Activated CD4-positive, alpha-beta T cell treated with anti-CD3 and anti-CD28 coated beads for 36 hours (primary cell): ENCODE results near the gene PMS2. TPM values are rescaled to one million over a fixed set of nuclear protein-coding genes. Genes with fewer than 3 reads are reported as not detected.
"Not testable (repeated sequence)": the region's sequence is repeated elsewhere in the genome, so short reads cannot be mapped to it uniquely, and the experiment has no call there.

Experiments
- ATAC-seq: fragments of 200-7000 bp; cut with Tn5 transposase; one replicate; pipeline ENCODE4 v1.10.0; 2021; ENCODE audit warnings: mild to moderate bottlenecking, moderate library complexity
- CTCF ChIA-PET: fragments of 350-600 bp; sonication (Branson Sonifier 250); formaldehyde crosslinking; loops from one replicate; lab custom pipeline; 2021; ENCODE audit warnings: antibody characterized with exemption; lab: Charles Lee
- POLR2A ChIA-PET: fragments of 350-600 bp; sonication (Branson Sonifier 250); formaldehyde crosslinking; loops from one replicate; lab custom pipeline; 2021; ENCODE audit warnings: antibody characterized with exemption, inconsistent platforms; lab: Charles Lee
- DNase-seq: peaks from one replicate; pipeline ENCODE4 v3.0.0-alpha.2; 2020
- H3K27ac Mint-ChIP-seq: one replicate; pipeline ENCODE4 v1.8.0; 2021; ENCODE audit warnings: mixed read lengths
- H3K27me3 Mint-ChIP-seq: one replicate; pipeline ENCODE4 v1.8.0; 2021; ENCODE audit warnings: mixed read lengths
- H3K36me3 Mint-ChIP-seq: one replicate; pipeline ENCODE4 v1.8.0; 2021; ENCODE audit warnings: low read depth, mixed read lengths
- H3K4me1 Mint-ChIP-seq: one replicate; pipeline ENCODE4 v1.8.0; 2021; ENCODE audit warnings: mixed read lengths
- H3K4me3 Mint-ChIP-seq: one replicate; pipeline ENCODE4 v1.8.0; 2021; ENCODE audit warnings: mild to moderate bottlenecking, moderate library complexity, mixed read lengths
- H3K9me3 Mint-ChIP-seq: one replicate; pipeline ENCODE4 v1.8.0; 2021; ENCODE audit warnings: low read depth, mixed read lengths
- intact Hi-C, 2 experiments: fragments of 100-400 bp; cut with DNase I in 1 of 2; cut with micrococcal nuclease in 1 of 2; formaldehyde crosslinking; loops; one replicate each; pipeline versions ENCODE4 v1.14.2 to v1.15.1; 2022 to 2024; cut with DNase I, micrococcal nuclease
- total RNA-seq, 2 experiments: library from RNA; stranded (reverse); gene quantifications; one replicate each; pipeline ENCODE4 v1.2.3, GENCODE V29; 2021

Gene PMS2
- total RNA-seq, 2 experiments from 2014 or later, result 26.9 to 29.0 TPM

DNA sequence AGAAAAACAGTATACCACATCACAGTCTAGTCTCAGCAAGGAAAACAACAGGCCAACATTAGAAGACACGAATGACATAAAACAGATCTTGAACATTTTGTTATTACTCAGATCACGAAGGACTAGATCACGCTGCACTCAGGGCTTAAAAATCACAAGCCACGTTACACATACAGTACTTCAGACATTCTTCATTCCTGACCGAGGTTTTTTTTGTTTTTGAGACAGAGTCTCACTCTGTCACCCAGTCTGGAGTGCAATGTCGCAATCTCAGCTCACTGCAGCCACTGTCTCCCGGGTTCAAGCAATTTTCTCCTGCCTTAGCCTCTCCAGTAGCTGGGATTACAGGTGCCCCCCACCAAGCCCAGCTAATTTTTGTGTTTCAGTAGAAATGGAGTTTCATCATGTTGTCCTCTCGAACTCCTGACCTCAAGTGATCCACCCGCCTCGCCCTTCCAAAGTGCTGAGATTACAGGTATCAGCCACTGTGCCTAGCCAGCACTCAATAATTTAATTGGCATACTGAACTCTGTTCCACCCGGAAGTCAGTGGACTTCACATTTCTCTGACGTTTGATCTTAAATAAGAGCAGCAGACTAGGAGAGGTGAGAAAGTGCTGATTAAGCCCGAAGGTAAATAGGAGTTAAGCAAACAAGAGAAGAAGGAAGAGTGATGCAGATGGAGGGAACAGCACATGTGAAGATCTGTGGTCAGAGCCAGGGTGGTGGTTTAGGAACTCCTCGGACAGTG, 3.7 kb upstream of the PMS2 start:
- Mint-ChIP-seq H3K36me3 (peaks cover 45% of the 10 kb centered on the region), H3K9me3 (no peaks in the 10 kb centered on the region), H3K27ac (peak overlapping the region; percentile 80), H3K4me3 (no peak overlapping the region), H3K4me1 (peaks cover 53% of the 10 kb centered on the region), H3K27me3 (no peaks in the 10 kb centered on the region)
- ATAC-seq, result no peak
- DNase-seq, result no peak
- ChIA-PET CTCF (interaction anchor here (0.6 to 0.9 kb wide), 2 partner anchors 14 to 28 kb away, joined by 3 to 5 read pairs; no protein-coding TSS in a partner anchor), POLR2A (interaction anchor here (0.6 kb wide), 1 partner anchor 50 kb away, joined by 3 read pairs; no protein-coding TSS in a partner anchor)
- intact Hi-C loops, result no loop called here

DNA sequence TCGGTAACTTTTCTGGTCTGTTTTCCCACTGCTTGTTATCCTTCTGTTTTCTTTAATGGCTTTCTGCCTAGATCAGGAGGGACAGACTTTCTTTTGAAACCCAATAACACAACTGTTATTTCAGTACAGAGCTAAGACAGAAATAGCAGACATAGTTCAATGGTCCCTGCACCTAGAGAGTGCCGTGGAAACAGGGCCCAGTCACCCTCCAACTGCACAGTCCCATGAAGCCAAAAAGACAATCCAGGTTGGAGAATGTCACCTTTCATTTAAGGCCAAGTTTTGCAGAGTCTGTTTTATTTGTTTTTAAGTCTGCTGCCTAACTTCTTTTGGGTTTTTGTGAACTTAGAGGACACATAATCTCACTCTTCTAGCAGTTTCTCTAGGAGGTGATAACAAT, 2.7 kb upstream of the PMS2 start:
- Mint-ChIP-seq H3K9me3 (no peaks in the 10 kb centered on the region), H3K27me3 (no peaks in the 10 kb centered on the region), H3K36me3 (peaks cover 40% of the 10 kb centered on the region), H3K27ac (peak overlapping the region; percentile 31), H3K4me3 (no peak overlapping the region), H3K4me1 (peaks cover 60% of the 10 kb centered on the region)
- ChIA-PET CTCF (interaction anchor here (0.9 kb wide), 1 partner anchor 15 kb away, joined by 5 read pairs; no protein-coding TSS in a partner anchor), POLR2A (no interaction called here)
- no peak for DNase-seq
- intact Hi-C loops, result no loop called here
- ATAC-seq, result no peak

DNA sequence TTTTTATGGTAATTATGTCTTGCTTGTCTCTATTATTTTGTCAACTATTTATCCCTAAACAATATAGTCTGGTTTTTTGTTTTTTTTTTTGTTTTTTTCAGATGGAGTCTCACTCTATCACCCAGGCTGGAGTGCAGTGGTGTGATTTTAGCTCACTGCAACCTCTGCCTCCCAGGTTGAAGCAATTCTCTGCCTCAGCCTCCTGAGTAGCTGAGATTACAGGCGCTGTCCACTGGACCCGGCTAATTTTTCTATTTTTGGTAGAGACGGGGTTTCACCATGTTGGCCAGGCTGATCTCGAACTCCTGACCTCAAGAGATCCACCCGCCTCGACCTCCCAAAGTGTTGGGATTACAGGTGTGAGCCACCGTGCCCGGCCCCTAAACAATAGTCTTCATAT, 1.5 kb upstream of the PMS2 start:
- Mint-ChIP-seq H3K36me3 (peaks cover 33% of the 10 kb centered on the region), H3K4me3 (peak overlapping the region; percentile 88), H3K27ac (peak overlapping the region; percentile 90), H3K4me1 (peaks cover 48% of the 10 kb centered on the region)
- intact Hi-C loops, DNase-seq, CTCF ChIA-PET, H3K27me3 Mint-ChIP-seq, POLR2A ChIA-PET, ATAC-seq, H3K9me3 Mint-ChIP-seq: not testable (repeated sequence)

DNA sequence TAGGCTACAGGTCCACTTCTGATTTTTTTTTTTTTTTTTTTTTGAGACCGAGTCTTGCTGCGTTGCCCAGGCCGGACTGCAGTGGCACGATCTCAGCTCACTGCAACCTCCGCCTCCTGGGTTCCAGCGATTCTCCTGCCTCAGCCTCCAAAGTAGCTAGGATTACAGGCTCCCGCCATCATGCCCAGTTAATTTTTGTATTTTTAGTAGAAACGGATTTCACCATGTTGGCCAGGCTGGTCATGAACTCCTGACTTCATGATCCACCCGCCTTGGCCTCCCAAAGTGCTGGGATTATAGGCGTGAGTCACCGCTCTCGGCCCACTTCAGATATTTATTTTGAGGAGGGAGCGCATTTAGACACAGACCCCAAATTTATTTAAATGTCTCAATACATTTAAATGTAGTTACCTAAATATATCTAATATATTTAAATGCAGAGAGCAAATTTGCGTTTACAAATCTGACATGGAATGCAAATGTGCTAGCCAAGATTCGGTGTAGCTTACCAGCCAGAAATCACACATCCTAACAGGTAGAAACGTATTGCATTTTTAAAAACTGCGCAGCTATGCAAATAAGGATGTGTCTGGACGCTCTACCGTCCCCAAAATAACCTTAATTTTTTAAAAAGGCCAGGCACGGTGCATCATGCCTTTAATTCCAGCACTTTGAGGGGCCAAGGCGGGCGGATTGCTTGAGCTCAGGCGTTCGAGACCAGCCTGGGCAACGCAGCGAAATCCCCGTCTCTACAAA, 836 bp downstream of the PMS2 start:
- ChIA-PET POLR2A (interaction anchor here (0.7 to 1.4 kb wide), 4 partner anchors 19 to 400 kb away, joined by 3 to 6 read pairs (median 4); no protein-coding TSS in a partner anchor), CTCF (interaction anchor here (0.6 to 1.8 kb wide), 5 partner anchors 11 to 98 kb away, joined by 3 to 6 read pairs (median 4); no protein-coding TSS in a partner anchor)
- H3K9me3 Mint-ChIP-seq, H3K27me3 Mint-ChIP-seq, DNase-seq, ATAC-seq: not testable (repeated sequence)
- intact Hi-C loops, result loop anchor here in 1 of 2 experiments (2.0 to 5.0 kb wide), 3 partner anchors 111 to 427 kb away; partner anchors contain the start of genes CCZ1 and RNF216
- Mint-ChIP-seq H3K36me3 (peaks cover 29% of the 10 kb centered on the region), H3K27ac (peak overlapping the region; percentile 24), H3K4me3 (peak overlapping the region; percentile 88), H3K4me1 (peaks cover 42% of the 10 kb centered on the region)

DNA sequence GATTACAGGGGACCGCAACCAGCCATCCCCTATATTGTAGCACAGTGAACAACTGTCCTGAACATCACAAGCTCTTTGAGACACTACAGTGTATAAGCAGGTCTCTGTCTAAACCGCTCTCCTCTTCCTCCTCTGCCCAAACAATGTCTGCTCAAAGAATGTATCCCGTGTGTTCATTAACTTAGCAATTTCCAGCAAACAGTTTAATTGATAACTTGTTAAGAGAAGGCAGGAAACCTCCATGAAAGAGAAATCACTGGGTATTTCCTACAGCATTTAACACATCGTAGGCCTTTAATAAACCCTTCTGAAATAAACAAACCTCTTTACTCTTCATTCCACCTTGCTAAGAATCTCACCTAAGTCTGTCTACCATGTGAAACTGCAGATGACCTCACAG, 1.5 kb downstream of the PMS2 start:
- Mint-ChIP-seq H3K4me1 (peaks cover 36% of the 10 kb centered on the region), H3K9me3 (no peaks in the 10 kb centered on the region), H3K27me3 (no peaks in the 10 kb centered on the region), H3K27ac (peak overlapping the region; percentile 24), H3K36me3 (peaks cover 25% of the 10 kb centered on the region), H3K4me3 (peak overlapping the region; percentile 88)
- CTCF ChIA-PET, result interaction anchor here (1.5 kb wide), 1 partner anchor 10 kb away, joined by 4 read pairs; no protein-coding TSS in a partner anchor
- DNase-seq, result no peak
- ATAC-seq, result no peak
- POLR2A ChIA-PET, result no interaction called here
- intact Hi-C loops, result loop anchor here in 1 of 2 experiments (5.0 kb wide), 1 partner anchor 110 kb away; the partner anchor contains the start of gene CCZ1

DNA sequence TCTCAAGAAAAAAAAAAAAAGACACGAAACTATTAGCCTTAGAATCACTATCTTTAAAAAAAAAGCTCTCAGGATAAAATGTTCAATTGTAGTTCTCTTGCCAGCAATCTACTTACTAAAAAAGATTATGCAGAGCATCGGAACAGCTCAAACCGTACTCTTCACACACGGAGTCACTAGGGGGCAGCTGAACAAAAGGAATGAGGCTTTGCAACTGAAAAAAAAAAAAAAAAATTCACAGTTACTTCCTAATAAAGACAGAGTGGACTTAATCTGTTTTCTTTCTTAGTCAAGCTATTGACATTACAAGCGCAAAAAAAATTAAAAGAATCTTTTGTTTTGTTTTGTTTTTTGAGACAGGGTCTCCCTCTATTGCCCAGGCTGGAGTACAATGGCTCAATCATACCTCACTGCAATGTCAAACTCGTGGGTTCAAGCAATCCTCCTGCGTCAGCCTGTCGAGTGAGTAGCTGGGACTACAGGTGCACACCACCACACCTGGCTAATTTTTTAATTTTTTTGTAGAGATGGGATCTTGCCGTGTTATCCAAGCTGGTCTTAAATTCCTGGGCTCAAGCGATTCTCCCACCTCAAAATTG, 11.5 kb downstream of the PMS2 start:
- intact Hi-C loops, result loop anchor here (1.0 to 2.0 kb wide), 2 partner anchors 325 to 326 kb away; no protein-coding TSS in a partner anchor
- ChIA-PET CTCF (interaction anchor here (0.6 to 3.1 kb wide), 8 partner anchors 10 to 352 kb away, joined by 3 to 11 read pairs (median 4); no protein-coding TSS in a partner anchor), POLR2A (interaction anchor here (0.6 to 0.7 kb wide), 2 partner anchors 322 to 367 kb away, joined by 3 to 5 read pairs; no protein-coding TSS in a partner anchor)
- Mint-ChIP-seq H3K4me1 (no peaks in the 10 kb centered on the region), H3K27me3 (no peaks in the 10 kb centered on the region), H3K27ac (no peak overlapping the region), H3K9me3 (no peaks in the 10 kb centered on the region), H3K4me3 (no peak overlapping the region), H3K36me3 (peaks cover 36% of the 10 kb centered on the region)
- DNase-seq (peak; percentile 54), ATAC-seq (peak; percentile 55)

DNA sequence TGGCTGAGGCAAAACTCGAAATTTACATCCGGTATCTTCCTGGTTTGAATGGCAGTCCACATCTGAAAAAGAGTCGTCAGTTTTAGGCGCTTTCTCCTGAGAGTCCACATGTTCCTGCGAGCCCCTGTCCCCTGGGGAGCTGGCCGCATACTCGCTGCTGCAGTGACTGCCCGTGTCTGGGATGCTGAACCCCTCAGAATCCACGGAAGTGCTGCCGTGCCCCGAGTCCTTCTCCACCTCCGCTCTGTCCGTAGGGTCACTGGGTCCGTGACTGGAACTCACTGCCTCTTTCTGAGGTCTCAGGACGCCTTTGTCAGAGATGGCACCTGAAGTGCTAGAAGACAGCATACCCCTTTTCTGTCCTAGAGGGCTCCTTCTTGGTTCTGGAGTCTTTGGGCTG, 21.8 kb downstream of the PMS2 start:
- DNase-seq, H3K27me3 Mint-ChIP-seq, intact Hi-C loops, H3K4me3 Mint-ChIP-seq, H3K9me3 Mint-ChIP-seq, H3K4me1 Mint-ChIP-seq, POLR2A ChIA-PET, ATAC-seq, CTCF ChIA-PET, H3K27ac Mint-ChIP-seq: not testable (repeated sequence)
- peaks cover 26% of the 10 kb centered on the region for H3K36me3 Mint-ChIP-seq

DNA sequence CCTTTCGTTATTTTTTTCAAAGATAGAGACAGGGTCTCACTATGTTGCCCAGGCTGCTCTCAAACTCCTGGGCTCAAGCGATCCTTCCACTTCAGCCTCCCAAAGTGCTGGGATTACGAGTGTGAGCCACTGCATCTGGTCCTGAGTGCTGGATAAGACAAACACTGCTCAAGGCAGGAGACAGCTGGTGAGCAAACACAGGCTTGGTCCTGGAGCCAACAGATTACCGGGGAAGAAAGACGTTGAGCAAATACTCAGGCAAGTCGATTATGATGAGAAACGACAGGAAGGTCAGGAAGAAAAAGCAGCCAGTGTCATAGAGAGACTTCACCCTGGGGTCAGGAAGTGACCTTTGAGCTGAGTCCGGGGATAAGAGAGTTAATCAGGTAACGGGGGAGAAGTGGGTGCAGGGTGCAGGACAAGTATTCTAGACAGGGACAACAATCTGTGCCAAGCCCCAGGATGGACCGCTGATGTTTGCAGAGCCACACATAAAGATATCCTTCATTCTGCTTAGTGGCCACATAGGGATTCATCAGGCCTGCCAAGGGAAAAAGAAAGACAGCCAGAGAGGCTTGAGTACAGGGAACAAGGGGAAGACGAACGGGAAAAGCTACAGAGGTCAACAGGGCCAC, 29.1 kb downstream of the PMS2 start:
- POLR2A ChIA-PET, DNase-seq, CTCF ChIA-PET: not testable (repeated sequence)

DNA sequence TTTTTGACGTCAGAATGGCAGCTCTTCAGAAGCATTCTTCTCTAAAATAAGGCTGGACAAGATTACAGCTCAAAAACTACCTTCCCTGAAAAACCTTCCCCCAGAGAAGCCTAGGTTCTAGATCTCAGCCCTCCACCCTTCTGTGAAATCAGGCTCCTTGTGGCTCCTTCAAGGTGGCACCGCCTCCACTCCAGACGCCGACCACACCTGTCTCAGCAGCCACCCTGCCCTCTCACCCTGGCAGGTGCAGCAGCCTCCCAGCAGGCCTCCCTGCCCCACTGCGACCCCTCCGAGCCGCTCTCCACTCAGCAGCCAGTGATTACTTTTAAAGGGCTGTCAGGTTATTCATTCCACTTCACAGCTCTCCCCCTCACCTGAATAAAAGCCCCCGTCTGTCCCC, 35.3 kb downstream of the PMS2 start:
- DNase-seq, CTCF ChIA-PET, H3K36me3 Mint-ChIP-seq, intact Hi-C loops, H3K4me1 Mint-ChIP-seq, H3K4me3 Mint-ChIP-seq, POLR2A ChIA-PET, H3K9me3 Mint-ChIP-seq, ATAC-seq, H3K27ac Mint-ChIP-seq, H3K27me3 Mint-ChIP-seq: not testable (repeated sequence)

More for the DNA sequence above, 29.1 kb downstream of the PMS2 start:
- H3K36me3 Mint-ChIP-seq, result peaks cover 19% of the 10 kb centered on the region
- ATAC-seq, H3K27ac Mint-ChIP-seq, H3K27me3 Mint-ChIP-seq, intact Hi-C loops, H3K4me3 Mint-ChIP-seq, H3K9me3 Mint-ChIP-seq, H3K4me1 Mint-ChIP-seq: not testable (repeated sequence)

DNA sequence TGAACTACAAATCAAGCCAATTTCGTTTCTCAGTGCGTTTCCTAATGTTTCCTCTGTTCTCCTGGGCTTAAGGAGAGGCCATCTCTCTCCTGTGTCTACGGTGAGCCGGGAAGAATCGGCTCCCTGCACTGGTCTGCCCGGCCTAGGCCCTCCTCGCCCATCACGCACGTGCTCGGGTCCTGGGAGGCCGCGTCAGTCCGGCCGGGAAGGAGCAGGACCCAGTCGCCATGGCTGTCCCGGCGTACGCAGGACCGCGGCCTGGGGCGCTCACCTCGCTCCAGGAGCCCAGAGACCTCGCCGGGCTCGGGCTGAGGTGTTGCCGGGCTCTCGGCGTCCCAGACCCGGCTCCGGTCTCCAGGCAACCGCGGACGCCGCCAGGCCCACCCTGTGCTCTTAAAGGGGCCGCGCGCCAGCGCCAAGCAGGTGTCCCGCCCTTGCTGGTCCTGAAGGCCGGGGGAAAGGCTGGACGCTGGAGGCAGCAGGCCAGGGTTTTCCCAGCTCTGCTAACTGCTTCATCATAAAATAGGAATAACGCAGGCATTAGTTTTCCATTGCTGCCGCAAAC, 38.4 kb downstream of the PMS2 start, which contains the start of gene RSPH10B:
RSPH10B (minus strand) TSS at position 343 of the 565 bp plus-strand sequence. CDS start 3,573 bp downstream, outside the sequence.
- POLR2A ChIA-PET, H3K36me3 Mint-ChIP-seq, H3K9me3 Mint-ChIP-seq, H3K4me3 Mint-ChIP-seq, DNase-seq, H3K4me1 Mint-ChIP-seq, CTCF ChIA-PET, intact Hi-C loops, H3K27me3 Mint-ChIP-seq, H3K27ac Mint-ChIP-seq: not testable (repeated sequence)
- ATAC-seq, result peak; percentile 33
